Testis (tissue), 3 donors: ENCODE measurements around the gene ZNF362. TPM values are rescaled to one million over a fixed set of nuclear protein-coding genes. Genes with fewer than 3 reads are reported as not detected.

ENCODE experiments used
- DNase-seq: peaks from one replicate; pipeline ENCODE4 v3.0.0-alpha.2; 2019
- H3K27ac ChIP-seq, 2 donors: fragments of 200-600 bp; sonication (generic); one replicate each; pipeline ENCODE4 v1.5.1; 2019
- H3K27me3 ChIP-seq: fragments of 200-600 bp; sonication (generic); one replicate; pipeline ENCODE4 v1.5.1; 2019
- H3K36me3 ChIP-seq: fragments of 200-600 bp; sonication (generic); one replicate; pipeline ENCODE4 v1.5.1; 2017; ENCODE audit warnings: low read depth; ENCODE audit errors: missing control alignments
- H3K4me1 ChIP-seq: fragments of 200-600 bp; sonication (generic); one replicate; pipeline ENCODE4 v1.5.1; 2019
- H3K4me3 ChIP-seq, 2 donors: fragments of 200-600 bp; sonication (generic); one replicate each; pipeline ENCODE4 v1.5.1; 2017 to 2019
- H3K9me3 ChIP-seq: fragments of 200-600 bp; sonication (generic); one replicate; pipeline ENCODE4 v1.5.1; 2017
- CTCF ChIP-seq, 3 experiments: fragments of 450-650 bp in 2 of 3; fragments of 200-600 bp in 1 of 3; sonication (generic) in 1 of 3; IDR thresholded peaks; one replicate each; pipeline ENCODE4 v1.5.1; 2016 to 2019; ENCODE audit warnings: antibody characterized with exemption in 3 of 3, mild to moderate bottlenecking in 2 of 3, moderate library complexity in 1 of 3
- POLR2A ChIP-seq: fragments of 450-650 bp; IDR thresholded peaks from one replicate; pipeline ENCODE4 v1.6.1; 2017; ENCODE audit warnings: antibody characterized with exemption, mild to moderate bottlenecking, moderate library complexity
- WGBS, 2 donors: methylation state at CpG; one replicate each; pipeline ENCODE4 v1.1.5; 2018; 5-methylcytosine and 5-hydroxymethylcytosine counted together
- intact Hi-C: fragments of 100-400 bp; cut with DNase I; formaldehyde crosslinking; loops from one replicate; pipeline ENCODE4 v1.15.1; 2023; ENCODE audit warnings: low total_unique reads
- polyA plus RNA-seq: library from polyadenylated mRNA; stranded (reverse); fragments of 350-450 nt; fragmentation: Illumina TruSeq; extraction: RNeasy Lipid Tissue Mini Kit (QIAGEN cat#74804); gene quantifications from one replicate; pipeline ENCODE4 v1.2.3, GENCODE V29; 2014; ENCODE audit warnings: low read depth, low replicate concordance; ENCODE audit not compliant: insufficient read depth
- total RNA-seq, 2 donors: library from RNA; depleted of rRNA; stranded (reverse); fragments of >200 nt; gene quantifications; one replicate each; pipeline ENCODE4 v1.2.3, GENCODE V29; 2016

Gene ZNF362
- total and polyA plus RNA-seq, 3 donors from 2014 or later = 16.3 to 28.6 (median 26.6) TPM

DNA sequence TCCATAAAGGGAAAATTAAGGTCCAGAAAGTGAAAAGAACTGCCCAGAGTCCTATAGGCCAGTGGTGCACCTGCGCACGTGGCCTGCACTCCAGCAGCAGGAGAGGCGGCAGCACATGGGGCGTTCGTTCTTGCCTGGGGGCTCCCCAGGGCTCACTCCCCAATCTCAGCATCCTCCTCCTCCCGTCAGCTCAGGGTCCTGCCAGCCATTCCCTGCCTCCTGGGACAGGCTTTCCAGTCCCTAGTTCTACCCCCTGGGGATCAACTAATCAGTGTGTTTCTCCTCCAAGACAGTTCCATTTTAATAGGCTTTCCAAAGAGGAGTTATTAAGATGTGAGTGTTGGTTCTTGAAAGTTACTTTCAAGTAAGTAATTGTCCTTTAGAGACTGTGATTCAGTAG is 65.8 kb downstream of the ZNF362 start:
- 79 to 94% methylated on average over 6 of the region's 6 CpGs for WGBS, 2 donors
- no peaks in the 10 kb centered on the region for H3K27me3 ChIP-seq
- peaks cover 7% of the 10 kb centered on the region for H3K4me1 ChIP-seq
- TF ChIP-seq POLR2A (no peak), CTCF (IDR thresholded peaks at IDR 0.05) (no peak)
- no peak overlapping the region for H3K4me3 ChIP-seq
- H3K36me3 ChIP-seq = no peaks in the 10 kb centered on the region
- no peak for DNase-seq
- intact Hi-C loops = no loop called here
- no peaks in the 10 kb centered on the region for H3K9me3 ChIP-seq
- H3K27ac ChIP-seq = no peak overlapping the region

DNA sequence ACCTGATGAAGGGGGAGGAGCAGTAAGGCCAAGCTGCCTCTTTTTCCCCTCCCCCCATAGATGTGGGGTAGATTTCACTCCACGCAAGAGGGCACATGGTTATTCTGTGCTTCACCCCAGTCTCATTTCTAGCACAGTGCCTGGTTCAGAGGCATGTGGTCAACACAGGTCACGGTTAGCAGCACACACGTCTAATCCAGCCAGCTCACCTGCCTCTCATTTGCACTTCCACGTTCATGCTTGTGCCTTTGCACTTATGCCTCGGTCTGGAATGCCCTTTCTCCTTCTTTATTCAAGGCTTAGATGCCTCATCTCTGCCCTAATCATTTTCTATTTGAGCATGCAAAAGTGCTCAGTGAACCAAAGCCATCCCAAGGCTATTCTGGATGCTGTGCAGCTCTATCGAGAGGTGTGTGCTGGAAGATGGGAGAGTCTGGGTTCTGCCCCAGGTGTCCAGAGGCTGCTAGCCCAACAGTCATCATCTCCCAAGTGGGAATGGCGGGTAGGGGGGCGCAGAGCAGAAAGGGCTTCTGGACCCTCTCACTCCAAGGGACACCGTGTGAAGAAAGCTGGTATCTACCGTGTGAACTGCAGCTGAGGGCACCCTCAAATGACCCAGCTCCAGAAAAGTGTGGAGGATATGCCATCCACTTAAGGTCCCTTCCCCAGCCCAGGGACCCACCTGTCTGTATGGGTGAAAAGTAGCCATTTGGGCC is 66.7 kb downstream of the ZNF362 start:
- Histone ChIP-seq H3K4me1 (peaks cover 7% of the 10 kb centered on the region), H3K27ac (no peak overlapping the region), H3K4me3 (no peak overlapping the region), H3K27me3 (no peaks in the 10 kb centered on the region), H3K36me3 (no peaks in the 10 kb centered on the region), H3K9me3 (no peaks in the 10 kb centered on the region)
- TF ChIP-seq POLR2A (no peak), CTCF (IDR thresholded peaks at IDR 0.05) (no peak)
- no peak for DNase-seq
- WGBS, 2 donors = 64 to 79% methylated on average over 7 to 10 of the region's 10 CpGs
- intact Hi-C loops = no loop called here

DNA sequence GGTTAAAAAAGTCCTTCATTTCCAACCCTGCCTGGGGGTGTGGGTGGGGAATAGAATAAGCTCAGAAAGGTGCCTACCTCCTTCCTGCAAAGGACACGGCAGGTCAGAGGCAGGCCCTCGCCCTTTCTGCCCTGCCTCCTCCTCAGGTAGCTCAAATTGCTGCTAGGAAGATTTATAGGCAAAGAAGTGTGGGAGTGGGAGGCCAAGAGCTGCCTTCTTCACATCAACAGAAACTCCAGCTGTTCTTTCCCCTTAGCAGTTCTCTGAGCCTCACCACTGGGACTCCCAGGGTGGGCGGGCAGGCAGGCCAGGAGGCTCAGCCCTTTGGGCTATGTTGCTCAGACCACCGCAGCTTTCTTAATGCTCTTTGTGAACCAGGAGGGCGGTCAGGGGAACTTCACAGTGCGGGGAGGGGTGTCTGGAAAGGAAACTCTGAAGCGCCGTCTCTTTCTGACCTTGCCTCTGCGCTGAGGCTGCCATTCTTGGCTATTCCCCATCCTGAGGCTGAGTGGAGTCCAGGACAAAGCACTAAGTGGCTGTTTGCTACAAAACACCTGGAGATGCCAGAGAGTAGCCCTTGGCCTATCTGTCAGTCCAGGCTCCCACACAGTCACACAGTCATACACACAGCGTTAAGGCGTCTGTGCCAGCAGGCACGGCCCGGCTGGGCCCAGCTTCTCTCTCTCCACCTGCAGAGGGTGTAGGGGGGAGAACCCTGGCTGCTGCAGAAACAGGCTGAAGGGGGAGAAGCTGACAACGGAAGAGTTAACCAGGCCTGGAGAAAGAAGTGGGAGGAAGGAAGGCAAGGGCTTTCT is 67.6 kb downstream of the ZNF362 start:
- 59 to 73% methylated on average over 11 to 14 of the region's 14 CpGs for WGBS, 2 donors
- intact Hi-C loops = no loop called here
- Histone ChIP-seq H3K4me1 (peaks cover 7% of the 10 kb centered on the region), H3K4me3 (no peak overlapping the region), H3K27me3 (no peaks in the 10 kb centered on the region), H3K36me3 (no peaks in the 10 kb centered on the region), H3K9me3 (no peaks in the 10 kb centered on the region), H3K27ac (peak overlapping the region in 1 of 2 donors; percentile 2)
- TF ChIP-seq POLR2A (no peak), CTCF (IDR thresholded peaks at IDR 0.05) (no peak)
- DNase-seq = no peak

GRCh38 chr1:33324677-33325575 is 68.6 kb downstream of the ZNF362 start:
- no peak for DNase-seq
- no peak for TF ChIP-seq POLR2A
- no peak for TF ChIP-seq CTCF (IDR thresholded peaks at IDR 0.05)
- Histone ChIP-seq H3K27me3 (no peaks in the 10 kb centered on the region), H3K4me1 (peaks cover 7% of the 10 kb centered on the region), H3K4me3 (no peak overlapping the region), H3K36me3 (no peaks in the 10 kb centered on the region), H3K9me3 (no peaks in the 10 kb centered on the region), H3K27ac (peak overlapping the region in 1 of 2 donors; percentile 2)
- intact Hi-C loops = no loop called here
- WGBS, 2 donors = 52 to 65% methylated on average over 15 to 22 of the region's 22 CpGs
